HUES48 (cell line): Measurements from ENCODE around the gene S1PR3.

Experiments
- H3K27ac ChIP-seq: one replicate; pipeline ENCODE4 v1.7.0; 2013; ENCODE audit warnings: low read depth, low read length, inconsistent platforms
- H3K27me3 ChIP-seq: 2 replicates; pipeline ENCODE4 v1.6.1; 2013; ENCODE audit warnings: mild to moderate bottlenecking, low read length; ENCODE audit not compliant: control insufficient read depth, insufficient read depth
- H3K36me3 ChIP-seq: 2 replicates; pipeline ENCODE4 v1.6.1; 2013; ENCODE audit warnings: low read length; ENCODE audit not compliant: control insufficient read depth, insufficient read depth
- H3K4me1 ChIP-seq: 2 replicates; pipeline ENCODE4 v1.6.1; 2013; ENCODE audit warnings: mild to moderate bottlenecking, low read length; ENCODE audit not compliant: control insufficient read depth, insufficient read depth
- H3K4me3 ChIP-seq: 2 replicates; pipeline ENCODE4 v1.5.1; 2013; ENCODE audit warnings: mild to moderate bottlenecking, low read depth, low read length
- H3K9ac ChIP-seq: 2 replicates; pipeline ENCODE4 v1.6.1; 2013; ENCODE audit warnings: mild to moderate bottlenecking, low read depth, low read length, moderate library complexity
- H3K9me3 ChIP-seq: 2 replicates; pipeline ENCODE4 v1.6.1; 2013; ENCODE audit warnings: low read length; ENCODE audit not compliant: control insufficient read depth, insufficient read depth

Gene S1PR3

DNA sequence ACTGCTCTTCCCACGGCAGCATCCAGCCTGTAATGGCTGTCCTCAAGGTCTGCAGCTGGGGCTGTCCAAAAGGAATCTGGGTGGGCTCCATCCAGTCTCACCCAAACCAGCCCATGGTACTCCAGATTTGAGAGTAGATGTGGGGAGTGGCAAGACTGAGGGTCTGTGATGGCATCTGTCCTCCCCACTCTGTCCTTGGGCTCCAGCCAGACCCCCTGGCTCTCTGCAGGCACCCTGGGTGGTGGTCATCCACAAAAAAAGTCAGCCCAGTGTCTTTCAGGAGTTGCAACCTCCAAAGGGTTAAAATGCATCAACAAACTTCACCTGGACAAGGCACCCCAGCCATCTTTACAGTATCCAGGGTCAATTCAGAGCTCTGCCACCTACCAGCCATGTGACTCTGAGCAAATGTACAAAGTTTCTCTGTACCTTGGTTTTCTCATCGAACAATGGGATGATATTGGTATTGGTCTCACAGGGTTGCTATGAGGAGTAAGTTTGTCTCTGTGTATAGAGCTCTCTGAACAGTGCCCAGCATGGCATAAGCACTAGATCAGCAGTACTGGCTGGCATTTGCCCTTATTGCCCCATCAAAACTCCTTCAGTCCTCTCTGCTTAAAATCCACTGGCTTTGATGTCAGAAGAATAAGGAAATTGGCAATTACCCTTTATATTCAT is 7.3 kb upstream of the S1PR3 start:
- Histone ChIP-seq H3K9ac (no peak overlapping the region), H3K9me3 (peaks cover 2% of the 10 kb centered on the region), H3K4me3 (no peak overlapping the region), H3K4me1 (peaks cover 5% of the 10 kb centered on the region; the same call in 1 of the 2 replicates), H3K36me3 (no peaks in the 10 kb centered on the region), H3K27ac (no peak overlapping the region), H3K27me3 (no peaks in the 10 kb centered on the region; the same call in 1 of the 2 replicates)

DNA sequence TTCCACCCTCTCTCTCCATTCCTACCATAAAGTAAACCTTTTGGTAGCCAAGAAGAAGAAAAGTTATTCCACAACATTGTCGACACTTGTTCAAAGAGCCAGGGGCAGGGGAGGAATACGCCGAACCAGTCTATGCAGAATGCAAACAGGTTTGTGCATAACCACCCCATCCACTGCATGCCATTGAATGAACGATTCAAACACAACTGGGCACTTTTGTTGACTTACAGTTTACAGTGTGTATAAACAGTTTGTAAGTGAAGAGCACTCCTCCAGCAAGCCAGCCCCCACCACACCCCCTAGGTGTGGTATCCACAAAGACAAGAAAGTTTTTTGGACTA is 6.8 kb upstream of the S1PR3 start:
- H3K9ac ChIP-seq: no peak overlapping the region
- no peak overlapping the region for H3K4me3 ChIP-seq
- H3K4me1 ChIP-seq: peaks cover 10% of the 10 kb centered on the region
- H3K27ac ChIP-seq: no peak overlapping the region
- no peaks in the 10 kb centered on the region for H3K36me3 ChIP-seq
- peaks cover 4% of the 10 kb centered on the region for H3K27me3 ChIP-seq
- peaks cover 2% of the 10 kb centered on the region for H3K9me3 ChIP-seq

- Histone ChIP-seq H3K9me3 (peaks cover 2% of the 10 kb centered on the region; the same call in 1 of the 2 replicates), H3K27me3 (peaks cover 9% of the 10 kb centered on the region), H3K4me3 (no peak overlapping the region), H3K9ac (no peak overlapping the region), H3K4me1 (peaks cover 17% of the 10 kb centered on the region), H3K36me3 (no peaks in the 10 kb centered on the region), H3K27ac (no peak overlapping the region)
These were observed 5.7 kb upstream of the S1PR3 start for GRCh38 chr9:88985616-88986015.

- peaks cover 2% of the 10 kb centered on the region; the same call in 1 of the 2 replicates for H3K9me3 ChIP-seq
- H3K4me3 ChIP-seq: no peak overlapping the region
- H3K27ac ChIP-seq: no peak overlapping the region
- no peak overlapping the region for H3K9ac ChIP-seq
- peaks cover 9% of the 10 kb centered on the region for H3K27me3 ChIP-seq
- no peaks in the 10 kb centered on the region for H3K36me3 ChIP-seq
- H3K4me1 ChIP-seq: peaks cover 17% of the 10 kb centered on the region
These were observed 4.5 kb upstream of the S1PR3 start for GRCh38 chr9:88986776-88987175.

DNA sequence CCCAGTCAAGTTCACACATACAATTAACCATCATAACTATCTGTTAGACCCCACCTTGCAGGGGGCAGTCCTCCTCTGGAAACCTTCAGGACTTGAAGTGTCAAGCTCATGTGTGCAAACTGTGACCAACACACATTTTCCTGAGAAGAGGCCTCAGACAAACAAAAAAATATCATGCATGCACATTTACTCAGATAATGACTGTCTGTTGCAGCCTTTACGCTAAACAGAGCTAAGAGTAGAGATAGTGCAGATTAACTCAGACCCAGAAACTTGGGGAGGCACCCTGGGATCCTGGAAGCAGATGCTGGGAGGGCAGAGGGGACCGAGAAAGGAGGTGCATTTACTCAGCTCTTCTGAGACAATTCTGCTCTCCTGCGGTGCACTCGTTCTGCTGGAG is 3.6 kb upstream of the S1PR3 start:
- Histone ChIP-seq H3K36me3 (no peaks in the 10 kb centered on the region), H3K4me3 (no peak overlapping the region), H3K9ac (no peak overlapping the region), H3K27ac (no peak overlapping the region), H3K4me1 (peaks cover 17% of the 10 kb centered on the region), H3K27me3 (peaks cover 16% of the 10 kb centered on the region), H3K9me3 (no peaks in the 10 kb centered on the region)

- peaks cover 17% of the 10 kb centered on the region for H3K4me1 ChIP-seq
- no peak overlapping the region for H3K9ac ChIP-seq
- H3K4me3 ChIP-seq: no peak overlapping the region
- peaks cover 19% of the 10 kb centered on the region for H3K27me3 ChIP-seq
- H3K9me3 ChIP-seq: no peaks in the 10 kb centered on the region
- H3K27ac ChIP-seq: no peak overlapping the region
- no peaks in the 10 kb centered on the region for H3K36me3 ChIP-seq
These were observed 2.2 kb upstream of the S1PR3 start for GRCh38 chr9:88988796-88989641.

DNA sequence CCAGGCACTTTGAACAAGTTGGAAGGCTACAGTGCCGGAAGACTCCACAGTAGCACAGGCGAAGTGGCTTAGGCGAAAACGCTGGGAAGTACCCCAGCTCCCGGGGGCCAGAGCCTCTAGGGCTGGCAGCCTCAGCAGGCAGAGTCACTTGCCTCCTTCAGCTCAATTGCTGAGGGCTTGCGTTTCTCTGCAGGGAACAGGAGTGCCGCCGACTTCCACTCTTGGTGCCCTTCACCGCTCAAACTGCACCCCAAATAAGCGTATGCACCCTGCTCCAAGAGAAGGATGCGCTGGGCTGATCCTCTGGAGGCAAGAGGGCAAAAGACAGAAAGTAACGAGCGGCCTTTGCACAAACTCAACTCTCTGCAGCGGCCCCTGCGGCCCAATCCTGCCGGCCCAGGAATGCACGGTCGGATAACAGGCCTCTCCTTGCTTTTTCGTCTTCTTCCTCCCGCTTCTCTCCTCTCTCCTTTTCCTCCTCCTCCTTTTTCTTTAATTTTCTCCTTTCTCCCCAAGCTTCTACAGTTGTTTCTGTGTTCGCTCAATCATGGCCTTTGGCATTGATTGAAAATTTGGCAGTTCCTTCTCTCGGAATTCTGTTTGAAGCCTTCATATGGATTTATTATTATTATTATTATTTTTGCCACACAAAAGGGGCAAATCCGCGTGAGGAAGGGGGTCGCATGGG is 1.1 kb upstream of the S1PR3 start:
- H3K4me3 ChIP-seq: peak overlapping the region; percentile 76
- peaks cover 19% of the 10 kb centered on the region for H3K27me3 ChIP-seq
- no peak overlapping the region for H3K9ac ChIP-seq
- H3K9me3 ChIP-seq: no peaks in the 10 kb centered on the region
- H3K27ac ChIP-seq: no peak overlapping the region
- peaks cover 17% of the 10 kb centered on the region for H3K4me1 ChIP-seq
- no peaks in the 10 kb centered on the region for H3K36me3 ChIP-seq

GRCh38 chr9:88990729-88991065 is 571 bp upstream of the S1PR3 start:
- peaks cover 17% of the 10 kb centered on the region for H3K4me1 ChIP-seq
- peaks cover 19% of the 10 kb centered on the region for H3K27me3 ChIP-seq
- no peak overlapping the region for H3K9ac ChIP-seq
- no peaks in the 10 kb centered on the region for H3K36me3 ChIP-seq
- H3K27ac ChIP-seq: peak overlapping the region; percentile 32
- no peaks in the 10 kb centered on the region for H3K9me3 ChIP-seq
- H3K4me3 ChIP-seq: peak overlapping the region; percentile 76

- H3K4me3 ChIP-seq: peak overlapping the region; percentile 76; the same call in 1 of the 2 replicates
- H3K9me3 ChIP-seq: no peaks in the 10 kb centered on the region
- H3K36me3 ChIP-seq: peaks cover 5% of the 10 kb centered on the region; the same call in 1 of the 2 replicates
- H3K27ac ChIP-seq: no peak overlapping the region
- peaks cover 19% of the 10 kb centered on the region for H3K27me3 ChIP-seq
- no peak overlapping the region for H3K9ac ChIP-seq
- H3K4me1 ChIP-seq: peaks cover 17% of the 10 kb centered on the region
These were observed 1.3 kb downstream of the S1PR3 start for GRCh38 chr9:88992556-88992955.

GRCh38 chr9:88993327-88993726 is 2.1 kb downstream of the S1PR3 start:
- H3K9ac ChIP-seq: no peak overlapping the region
- H3K4me1 ChIP-seq: peaks cover 17% of the 10 kb centered on the region

More at GRCh38 chr9:88993327-88993726, 2.1 kb downstream of the S1PR3 start:
- H3K27me3 ChIP-seq: peaks cover 19% of the 10 kb centered on the region
- peaks cover 5% of the 10 kb centered on the region; the same call in 1 of the 2 replicates for H3K36me3 ChIP-seq
- no peak overlapping the region for H3K27ac ChIP-seq
- no peak overlapping the region for H3K4me3 ChIP-seq
- H3K9me3 ChIP-seq: no peaks in the 10 kb centered on the region
